ENCODE data around the gene EHBP1. TPM values are rescaled to one million over a fixed set of nuclear protein-coding genes. Genes with fewer than 3 reads are reported as not detected.

EHBP1 gene
- polyA plus RNA-seq, 3 donors: 40.7 to 51.4 (median 41.6) TPM

DNA sequence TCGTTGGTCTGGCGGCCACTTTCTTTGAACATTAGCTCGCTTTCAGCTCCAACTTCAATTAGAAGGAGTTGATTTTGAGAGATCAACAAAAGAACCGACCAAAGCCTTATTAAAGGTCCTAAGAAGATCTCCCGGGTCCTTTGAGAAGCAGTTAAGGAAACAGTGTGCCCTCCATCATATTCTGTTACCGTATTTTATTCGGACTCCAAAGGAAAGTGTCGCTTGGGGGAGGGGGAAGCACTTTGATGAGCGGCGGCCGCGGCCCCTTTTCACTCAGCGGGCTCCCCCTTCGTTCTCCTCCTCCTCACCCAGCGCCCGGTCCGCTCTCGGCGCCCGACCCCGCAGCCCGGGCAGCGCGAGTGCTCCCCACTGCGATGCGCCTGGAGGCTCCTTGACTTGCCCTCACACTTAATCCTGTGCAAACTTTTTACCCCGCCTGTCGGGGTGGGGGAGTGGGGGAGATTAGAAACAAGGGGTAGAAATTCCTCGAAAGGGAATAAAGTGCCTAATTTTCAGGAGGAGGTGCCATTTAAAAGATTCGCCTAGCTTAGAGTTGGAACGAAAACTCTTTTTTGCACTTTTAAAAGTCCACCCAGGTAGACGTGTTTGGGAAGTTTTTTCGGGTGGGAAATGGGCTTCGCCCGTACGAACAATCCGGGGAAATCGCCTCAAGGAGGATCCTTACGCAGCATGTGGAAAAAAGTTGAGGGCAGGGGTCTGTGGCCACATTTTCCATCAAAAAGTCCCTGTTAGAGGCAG lies 343.9 kb downstream of the EHBP1 start:
- DNase-seq: no peak

DNA sequence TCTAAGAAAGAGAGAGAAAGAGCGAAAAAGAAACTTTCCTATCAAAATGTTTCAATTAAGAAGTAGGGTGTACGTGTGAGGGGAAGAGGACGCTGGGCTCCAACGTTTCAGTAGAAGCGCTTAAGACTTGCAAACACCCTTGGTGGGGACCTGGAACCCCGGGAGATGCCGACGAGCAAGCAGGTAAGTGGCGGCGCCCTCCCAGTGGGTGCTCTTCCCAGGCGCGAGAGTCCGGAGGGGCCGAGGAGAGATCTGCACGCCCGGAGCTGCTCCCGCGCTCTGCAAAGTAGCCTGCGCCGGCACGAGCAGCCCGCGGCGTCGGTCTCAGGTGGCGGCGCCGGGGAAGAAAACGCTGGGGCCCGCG lies 344.4 kb downstream of the EHBP1 start:
- DNase-seq: no peak

DNA sequence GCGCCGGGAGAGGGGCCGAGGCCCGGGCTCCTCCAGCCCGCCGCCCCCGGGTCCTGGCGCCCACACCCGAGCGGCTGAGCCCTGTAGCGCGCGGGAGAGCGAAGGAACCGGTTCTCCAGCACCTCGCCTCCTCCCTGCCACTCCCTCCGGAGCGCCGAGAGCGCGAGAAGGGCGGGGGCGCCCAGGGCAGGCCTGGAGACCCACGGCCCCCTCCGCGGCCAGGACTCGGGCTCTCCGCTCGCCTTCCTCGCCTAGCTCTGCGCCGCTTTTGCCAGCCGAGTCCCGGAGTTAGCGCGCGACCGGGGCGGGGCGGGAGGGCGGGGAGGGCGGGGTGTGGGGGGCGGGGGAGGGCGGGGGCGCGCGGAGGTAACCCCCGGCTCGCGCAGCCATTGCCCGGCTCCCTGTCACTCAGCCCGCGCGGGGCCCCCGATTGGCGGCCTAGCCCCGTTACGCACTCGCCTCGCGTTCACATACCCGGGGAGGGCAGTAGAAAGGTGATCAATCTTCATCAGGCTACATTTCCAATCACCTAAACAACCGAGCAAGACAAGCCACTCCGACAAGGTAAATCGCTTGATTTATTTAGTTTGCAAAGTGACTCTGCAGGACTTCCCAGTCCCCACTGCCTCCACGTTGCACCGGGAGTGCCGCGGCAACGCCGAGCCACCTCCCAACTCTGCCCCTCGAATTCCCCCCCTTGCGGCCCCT lies 345.0 kb downstream of the EHBP1 start, which contains the start of gene OTX1:
OTX1 (plus strand) TSS at position 497 of the 708 bp plus-strand sequence. CDS start 2,161 bp downstream, outside the sequence.
- DNase-seq: no peak

DNA sequence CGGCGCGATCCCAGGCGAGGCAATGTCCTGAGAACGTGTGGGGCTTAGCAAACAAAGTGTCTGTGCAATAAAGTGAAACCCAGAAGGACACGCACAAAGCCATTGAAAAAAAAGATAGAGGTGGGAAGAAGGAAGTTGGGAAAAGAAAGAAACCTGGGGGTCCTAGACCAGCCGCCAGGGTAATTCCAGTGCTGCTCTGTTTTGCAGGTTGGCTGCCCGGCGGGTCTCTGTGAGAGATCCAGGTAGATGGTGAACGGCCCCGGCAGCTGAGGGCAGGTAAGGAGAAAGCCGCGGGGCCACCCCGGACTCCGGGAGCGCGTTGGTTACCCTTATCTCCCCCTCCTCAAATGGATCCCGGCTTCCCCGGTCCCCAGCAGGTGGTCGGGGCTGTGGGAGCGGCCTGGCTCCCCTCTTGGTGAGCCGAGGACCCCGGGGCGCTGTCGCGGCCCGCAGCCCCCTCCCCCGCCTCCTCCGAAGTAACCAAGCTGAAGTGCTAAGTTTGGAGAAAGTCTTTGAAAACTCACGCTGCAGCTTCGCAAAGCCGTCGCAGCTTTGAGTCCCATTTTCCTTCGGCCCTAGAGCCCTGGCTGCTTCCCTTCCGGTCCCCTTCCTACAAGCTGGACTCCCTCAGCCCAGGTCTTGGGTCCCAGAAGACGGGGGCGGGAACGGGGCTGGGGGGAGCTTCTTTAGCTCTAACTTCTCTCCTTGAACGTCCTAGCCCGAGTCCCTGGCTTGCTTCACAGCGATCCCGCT lies 345.7 kb downstream of the EHBP1 start:
- DNase-seq: no peak

DNA sequence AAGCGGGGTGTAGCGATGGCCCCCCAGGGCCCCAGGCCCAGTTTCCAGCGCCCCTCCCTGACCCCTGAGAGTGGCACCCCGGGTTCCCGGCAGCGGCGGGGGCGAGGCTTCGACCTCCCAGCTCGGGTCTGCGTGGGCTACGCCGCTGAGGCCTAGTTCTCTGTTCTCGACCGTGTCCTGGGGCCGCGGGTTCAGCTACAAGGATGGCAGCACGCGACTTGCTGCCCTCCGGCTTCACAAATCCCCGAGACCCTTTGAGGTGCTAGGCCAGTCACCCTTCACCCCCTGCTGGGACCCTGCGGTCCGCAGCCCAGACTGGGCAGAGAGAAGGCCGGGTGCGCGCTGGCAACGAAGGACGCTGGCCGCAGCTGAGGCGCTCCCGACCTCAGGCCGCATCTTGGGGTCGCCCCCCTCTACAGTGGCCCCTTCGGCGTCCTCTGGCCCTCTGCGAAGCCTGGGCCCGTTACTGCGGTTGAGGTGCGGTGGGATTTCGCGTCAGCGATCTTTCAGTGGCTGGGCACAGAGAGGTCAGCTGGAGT lies 346.4 kb downstream of the EHBP1 start:
- DNase-seq: no peak

DNA sequence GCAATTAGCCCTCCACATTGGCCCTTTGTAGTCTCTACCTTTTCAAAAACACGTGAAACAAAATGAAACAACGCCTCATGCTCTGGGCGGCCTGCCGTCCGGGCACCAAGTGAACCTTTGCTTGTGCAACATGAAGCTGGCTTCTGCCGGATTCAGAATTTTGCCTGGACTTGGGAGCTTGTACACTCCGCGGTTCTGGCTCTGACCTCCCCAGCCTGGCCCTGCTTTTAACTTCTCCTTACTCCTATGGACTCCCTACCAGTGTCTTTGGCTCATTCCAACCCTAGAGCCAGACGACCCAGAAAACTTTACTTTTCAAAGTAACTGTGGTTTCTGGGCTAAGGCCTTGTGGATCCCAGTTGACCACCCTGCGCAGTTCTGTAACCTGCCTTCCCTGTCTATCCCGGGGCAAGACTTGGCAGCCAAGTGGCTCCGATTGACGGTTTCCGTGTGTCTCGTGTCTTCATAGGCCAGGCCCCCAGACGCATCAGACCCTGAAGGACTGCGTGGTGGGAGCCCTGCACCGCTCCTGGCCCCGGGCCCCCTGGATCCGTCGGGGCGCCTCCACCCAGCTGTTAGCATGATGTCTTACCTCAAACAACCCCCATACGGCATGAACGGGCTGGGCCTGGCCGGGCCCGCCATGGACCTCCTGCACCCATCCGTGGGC lies 347.0 kb downstream of the EHBP1 start:
- DNase-seq: no peak

DNA sequence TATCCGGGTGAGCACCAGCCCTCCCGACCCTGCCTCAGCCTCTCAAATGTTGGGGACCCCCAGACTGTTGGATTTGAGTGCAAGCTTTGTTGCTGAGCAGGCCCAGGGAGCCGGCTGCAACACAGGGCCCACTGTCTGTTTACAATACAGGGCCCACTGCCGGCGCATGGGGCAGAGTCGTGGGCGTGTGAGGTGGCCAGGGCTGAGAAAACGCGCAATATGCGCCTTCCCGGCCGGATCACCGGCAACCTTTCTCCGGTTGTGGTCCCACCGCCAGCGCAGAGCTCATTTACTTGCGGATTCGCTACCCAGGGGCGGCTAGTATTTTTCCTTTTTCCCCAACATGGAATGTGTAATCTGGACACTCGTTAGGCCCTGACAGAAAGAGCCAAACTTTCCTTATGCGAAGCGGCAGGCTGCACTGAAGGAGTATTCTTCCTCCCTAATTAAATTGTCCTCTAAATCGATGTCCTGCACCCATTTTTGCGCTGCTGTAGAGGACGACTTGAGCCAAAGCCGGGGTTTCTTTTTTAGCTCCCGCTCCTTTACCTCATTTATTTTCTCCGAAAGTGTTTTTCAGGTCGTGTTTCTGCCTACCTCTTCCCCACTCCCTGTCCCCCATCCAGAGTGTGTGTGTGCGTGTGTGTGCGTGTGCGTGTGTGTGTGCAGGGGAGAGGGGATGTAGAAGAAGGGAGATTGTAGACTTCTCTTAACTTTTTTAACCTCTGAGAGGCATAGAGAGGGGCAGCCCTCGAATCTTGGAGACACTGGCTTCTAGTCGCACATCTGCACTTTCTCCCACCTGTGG lies 347.8 kb downstream of the EHBP1 start:
- no peak for DNase-seq

DNA sequence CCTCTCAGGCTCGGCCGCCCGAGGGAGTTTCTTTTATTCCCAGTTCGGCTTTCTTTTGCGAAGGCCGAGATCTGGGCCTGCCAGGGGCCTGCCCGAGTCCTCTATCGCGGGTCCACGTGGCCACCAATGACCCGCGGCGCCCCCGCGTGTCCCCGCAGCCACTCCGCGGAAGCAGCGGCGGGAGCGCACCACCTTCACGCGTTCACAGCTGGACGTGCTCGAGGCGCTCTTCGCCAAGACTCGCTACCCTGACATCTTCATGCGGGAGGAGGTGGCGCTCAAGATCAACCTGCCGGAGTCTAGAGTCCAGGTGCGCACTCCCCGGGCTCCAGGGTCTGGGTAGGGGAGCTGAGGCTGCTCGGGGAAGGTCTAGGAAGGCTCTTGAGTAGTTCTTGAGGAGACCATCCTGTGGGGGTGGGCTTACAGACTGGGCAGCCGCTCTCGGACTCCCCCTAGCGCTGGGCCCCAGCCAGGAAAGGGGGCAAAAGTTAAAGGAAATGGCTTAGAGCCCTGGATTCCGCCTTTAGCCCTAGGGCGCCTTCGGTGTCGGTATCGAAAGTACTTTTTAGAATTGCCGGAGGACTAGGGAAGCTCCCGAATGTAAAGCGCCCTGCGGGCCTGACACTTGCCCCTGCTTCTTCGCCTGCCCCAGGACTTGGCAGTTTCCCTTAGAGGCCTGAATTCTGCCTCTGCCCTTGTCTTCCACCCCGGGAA lies 348.5 kb downstream of the EHBP1 start:
- no peak for DNase-seq

DNA sequence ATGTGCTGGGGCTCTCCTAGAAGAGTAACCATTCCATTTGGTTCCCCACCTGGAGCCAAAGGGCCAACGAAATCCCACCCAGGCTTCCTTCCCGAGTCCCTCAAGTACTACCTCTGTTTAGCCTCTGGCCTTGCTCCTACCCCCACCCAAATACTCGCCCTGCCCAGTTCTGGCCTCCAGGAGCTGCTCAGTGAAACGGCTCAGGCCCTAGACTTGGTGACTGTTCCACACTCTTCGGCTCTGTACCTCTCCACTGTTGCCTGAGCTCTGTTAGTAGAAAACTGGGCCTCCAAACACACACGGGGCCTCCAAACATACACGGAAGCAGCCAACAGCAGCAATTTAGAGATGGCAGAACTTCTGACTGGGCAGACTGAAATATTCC lies 349.3 kb downstream of the EHBP1 start:
- no peak for DNase-seq

DNA sequence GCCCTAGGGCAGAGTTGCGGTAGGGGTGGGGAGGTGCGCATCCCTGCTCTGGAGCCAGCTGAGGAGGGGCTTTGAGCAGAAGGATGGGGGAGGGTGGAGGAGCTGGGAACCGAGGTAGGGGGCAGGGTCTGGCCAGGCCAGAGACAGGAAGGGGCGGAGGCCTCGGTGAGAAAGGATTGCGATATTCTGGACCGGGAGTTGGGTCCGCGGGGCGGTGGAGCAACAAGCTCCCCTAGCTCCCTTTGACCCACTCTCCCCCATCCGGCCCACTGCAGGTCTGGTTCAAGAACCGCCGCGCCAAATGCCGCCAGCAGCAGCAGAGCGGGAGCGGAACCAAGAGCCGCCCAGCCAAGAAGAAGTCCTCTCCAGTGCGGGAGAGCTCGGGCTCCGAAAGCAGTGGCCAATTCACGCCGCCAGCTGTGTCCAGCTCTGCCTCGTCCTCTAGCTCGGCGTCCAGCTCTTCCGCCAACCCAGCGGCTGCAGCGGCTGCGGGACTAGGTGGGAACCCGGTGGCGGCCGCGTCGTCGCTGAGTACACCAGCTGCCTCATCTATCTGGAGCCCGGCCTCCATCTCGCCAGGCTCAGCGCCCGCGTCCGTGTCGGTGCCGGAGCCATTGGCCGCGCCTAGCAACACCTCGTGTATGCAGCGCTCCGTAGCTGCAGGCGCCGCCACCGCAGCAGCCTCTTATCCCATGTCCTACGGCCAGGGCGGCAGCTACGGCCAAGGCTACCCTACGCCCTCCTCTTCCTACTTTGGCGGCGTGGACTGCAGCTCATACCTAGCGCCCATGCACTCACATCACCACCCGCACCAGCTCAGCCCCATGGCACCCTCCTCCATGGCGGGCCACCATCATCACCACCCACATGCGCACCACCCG lies 350.0 kb downstream of the EHBP1 start:
- DNase-seq: no peak

DNA sequence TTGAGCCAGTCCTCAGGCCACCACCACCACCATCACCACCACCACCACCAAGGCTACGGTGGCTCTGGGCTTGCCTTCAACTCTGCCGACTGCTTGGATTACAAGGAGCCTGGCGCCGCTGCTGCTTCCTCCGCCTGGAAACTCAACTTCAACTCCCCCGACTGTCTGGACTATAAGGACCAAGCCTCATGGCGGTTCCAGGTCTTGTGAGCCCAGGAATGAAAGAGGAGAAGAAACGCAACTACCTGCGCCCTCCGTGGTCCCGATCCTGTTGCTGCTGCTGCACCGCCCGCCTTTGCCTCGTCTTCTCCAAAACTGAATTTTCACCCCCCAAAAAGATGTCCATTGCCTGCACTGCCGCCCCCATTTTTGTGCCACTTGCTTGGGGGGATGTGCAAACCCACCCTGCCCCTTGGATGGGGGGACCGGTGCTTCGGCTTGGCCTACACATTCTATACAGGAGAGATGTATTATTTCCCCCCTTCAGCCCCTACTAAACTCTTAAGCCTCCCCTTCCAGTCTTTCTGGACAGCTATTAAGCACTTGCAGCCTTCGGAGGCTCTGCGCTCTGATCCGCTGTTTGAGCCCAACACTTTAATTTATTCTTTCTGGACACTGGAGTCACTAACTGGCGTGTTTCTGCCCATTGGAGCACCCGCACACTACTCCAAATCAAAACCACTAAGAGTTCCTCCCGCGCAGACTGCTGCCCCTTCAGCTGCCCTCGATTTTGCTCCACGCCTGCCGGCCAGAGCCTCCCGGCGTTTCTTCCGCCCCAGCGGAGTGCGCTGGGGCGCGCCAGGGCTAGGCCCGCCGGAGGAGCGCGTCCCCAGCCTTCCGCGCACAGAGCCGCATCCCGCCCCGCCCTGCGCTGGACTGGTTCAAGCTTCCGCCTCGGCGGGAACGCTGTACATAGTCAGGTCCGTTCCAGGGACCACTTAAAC lies 350.9 kb downstream of the EHBP1 start:
- no peak for DNase-seq

DNA sequence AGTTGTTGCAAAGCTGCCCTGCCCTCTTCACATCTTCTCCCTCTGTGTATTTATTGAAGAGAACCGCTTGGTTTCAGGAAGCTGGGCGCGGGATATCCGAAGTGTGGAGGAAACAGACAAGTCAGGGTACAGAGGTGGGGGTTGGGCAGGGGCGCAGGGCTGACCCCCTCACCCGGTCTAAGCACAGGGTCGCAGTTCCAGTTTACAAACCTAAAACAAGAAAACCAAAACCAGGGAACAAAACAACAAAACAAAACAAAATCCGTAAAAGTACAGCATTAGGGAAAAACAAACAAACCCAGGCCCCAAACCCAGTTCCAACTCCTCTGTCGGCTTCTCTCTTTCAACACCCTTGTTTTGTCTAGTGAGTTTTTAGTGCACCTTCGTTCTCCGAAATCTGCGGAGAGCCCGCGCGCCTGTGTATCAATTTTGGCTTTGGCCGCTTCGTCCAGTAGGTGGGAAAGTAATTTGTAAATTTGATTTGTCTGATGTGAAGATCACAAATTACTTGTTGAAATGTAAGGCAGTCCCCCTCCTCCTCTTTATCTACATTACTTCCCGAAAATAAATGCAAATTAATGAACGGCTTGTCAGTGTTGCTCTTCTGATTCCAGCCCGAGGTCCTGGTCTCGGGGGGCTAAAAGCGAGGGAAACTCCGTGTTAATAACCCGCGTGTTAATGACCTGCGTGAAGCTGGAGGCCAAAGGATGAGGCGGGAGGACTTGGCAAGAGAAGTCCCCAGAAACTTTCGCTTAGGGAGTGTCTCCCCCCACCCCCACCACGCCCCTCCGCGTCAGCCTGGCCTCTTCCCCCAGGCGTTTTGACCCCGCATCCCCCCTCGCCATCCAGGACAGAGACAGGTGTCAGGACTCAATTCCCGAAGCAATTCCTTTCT lies 352.0 kb downstream of the EHBP1 start:
- no peak for DNase-seq

DNA sequence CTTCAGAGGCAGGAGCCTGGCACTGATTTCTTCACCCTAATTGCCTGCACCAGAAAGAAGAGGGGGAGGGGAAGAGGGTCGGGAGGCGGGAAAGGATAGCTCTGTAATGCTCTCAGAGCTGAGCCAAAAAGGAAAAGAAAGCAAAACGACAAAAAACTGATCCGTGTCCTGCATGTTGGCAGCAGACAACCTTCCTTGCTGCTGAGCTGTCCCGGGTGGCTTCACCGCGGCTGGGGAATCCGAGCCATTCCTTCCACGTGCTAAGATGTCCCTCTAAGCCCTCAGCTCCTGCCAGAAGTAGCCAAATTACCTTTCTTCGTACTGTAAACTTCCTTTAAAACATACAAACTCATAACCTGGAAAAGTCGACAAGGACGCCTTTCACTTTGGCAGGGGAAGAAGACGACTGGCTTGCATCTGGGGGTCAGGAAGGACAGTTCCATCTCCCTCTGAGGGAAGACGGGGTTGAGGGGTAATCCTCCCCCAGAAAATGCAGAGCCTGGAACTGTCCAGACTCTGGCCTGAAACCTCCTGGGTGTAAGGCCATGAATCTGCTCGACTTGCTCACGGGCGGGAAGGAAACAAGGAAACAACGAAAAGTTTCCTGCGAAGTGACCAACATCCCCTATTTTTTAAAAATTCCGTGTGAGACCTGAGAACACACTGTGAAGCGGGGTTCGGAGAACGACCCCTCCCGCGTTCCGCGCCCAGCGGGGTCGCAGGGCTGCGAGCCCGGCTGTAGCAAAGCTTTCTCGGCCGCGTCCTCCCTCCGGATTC lies 352.8 kb downstream of the EHBP1 start:
- DNase-seq: no peak

DNA sequence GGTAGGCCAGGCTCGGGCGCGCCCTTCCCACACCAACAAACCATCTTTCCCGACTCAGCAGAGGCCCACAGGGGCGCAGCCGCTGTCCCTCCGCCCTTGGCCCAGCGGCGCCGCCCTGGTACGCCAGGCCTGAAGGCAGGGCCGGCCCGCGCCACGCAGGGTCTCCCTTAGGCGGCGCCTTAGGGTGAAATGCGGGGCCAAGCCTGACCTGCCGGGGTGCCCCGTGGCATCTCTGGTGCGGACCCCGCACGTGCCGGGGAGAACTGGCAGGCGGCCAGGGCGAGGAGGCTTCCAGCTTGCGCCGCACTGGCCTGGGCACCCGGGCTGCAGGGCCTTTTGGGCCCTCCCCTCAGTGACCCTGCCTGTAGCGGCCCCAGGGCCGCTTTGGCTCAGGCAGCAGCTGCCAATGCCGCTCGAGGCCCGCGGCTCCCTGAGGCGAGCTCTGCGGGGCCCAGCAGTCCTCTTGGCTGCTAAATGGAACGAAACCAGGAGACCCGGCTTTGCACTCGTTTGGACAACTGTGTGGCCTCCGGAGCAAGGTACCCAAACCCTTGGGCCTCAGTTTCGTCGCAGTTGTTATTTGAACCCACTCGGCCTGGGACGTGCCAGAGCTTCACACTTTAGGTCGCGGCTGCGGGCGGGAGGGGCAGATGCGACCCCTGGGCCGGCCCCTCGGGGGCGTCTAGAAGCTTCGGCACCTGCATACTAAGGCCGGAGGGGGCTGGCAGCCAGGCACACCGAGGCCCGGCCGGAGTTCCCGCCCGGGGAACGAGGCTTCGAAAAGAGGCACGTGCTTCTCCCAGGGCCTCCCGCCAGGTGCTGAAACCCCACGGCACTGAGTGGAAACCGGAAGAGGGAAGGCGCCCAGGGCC lies 353.6 kb downstream of the EHBP1 start:
- no peak for DNase-seq

DNA sequence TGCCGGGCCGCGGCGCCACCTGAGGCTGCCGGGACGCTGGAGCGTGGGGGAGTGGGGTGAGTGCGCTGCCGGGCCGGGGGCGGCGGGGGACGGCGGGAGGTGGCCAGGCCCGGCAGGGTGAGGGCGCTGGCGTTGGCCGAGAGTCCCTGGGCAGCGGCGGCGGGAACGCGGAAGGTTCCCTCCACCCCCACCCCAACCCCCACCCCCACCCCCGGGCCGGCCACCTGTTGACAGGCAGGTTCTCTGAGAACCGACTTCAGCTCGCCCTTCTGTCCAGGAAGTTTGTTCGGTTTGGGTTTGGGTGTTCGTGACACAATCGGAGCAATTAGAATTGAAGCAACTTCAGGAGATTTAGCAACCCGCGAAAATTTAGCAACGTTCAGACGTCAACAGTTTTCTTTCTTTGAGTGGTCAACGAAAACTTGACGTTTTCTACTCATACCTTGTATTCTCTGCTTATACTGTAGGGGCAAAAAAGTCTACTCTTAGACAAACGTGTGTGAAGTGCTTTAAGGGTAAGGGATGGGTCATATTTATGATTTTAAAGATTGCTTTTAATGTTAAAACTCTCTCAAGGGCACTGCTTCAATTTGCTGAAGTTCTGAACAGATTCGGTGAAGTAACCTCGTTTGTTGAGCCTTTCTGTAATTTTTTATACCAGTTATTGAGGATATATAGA lies 354.4 kb downstream of the EHBP1 start:
- DNase-seq: no peak
